ENCODE measurements around the gene RUFY2.

DNA sequence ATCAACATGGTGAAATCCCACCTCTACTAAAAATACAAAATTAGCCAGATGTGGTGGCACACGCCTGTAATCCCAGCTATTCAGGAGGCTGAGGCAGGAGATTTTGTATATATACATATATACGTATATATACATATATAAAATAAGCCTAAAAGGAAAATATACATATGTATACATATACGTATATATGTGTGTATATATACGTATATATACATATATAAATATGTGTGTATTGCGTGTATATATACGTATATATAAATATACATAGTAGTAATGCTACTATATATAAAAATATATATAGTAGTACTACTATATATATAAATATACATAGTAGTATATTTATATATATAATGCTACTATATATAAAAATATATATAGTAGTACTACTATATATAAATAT is 47.9 kb downstream of the RUFY2 start:
- no peak for TF ChIP-seq ZNF274 (IDR thresholded peaks at IDR 0.05; ENCODE audit: low read depth, low read length)
- TF ChIP-seq YY1 (IDR thresholded peaks at IDR 0.05; ENCODE audit: insufficient read depth, insufficient read length): no peak
- TF ChIP-seq SUZ12 (IDR thresholded peaks at IDR 0.05; ENCODE audit: extremely low read depth, insufficient read depth, insufficient read length): no peak

Measured in NT2/D1 (cell line).